GM23338 (cell line): ENCODE data around the gene INS. TPM values are rescaled to one million over a fixed set of nuclear protein-coding genes. Genes with fewer than 3 reads are reported as not detected.

ENCODE experiments used
- ATAC-seq: fragments of 200-7000 bp; cut with Tn5 transposase; 3 replicates; pipeline ENCODE4 v1.9.1; 2020
- DNase-seq: peaks from one replicate; pipeline ENCODE4 v3.0.0-alpha.2; 2015; ENCODE audit warnings: low spot score
- H2AFZ ChIP-seq: fragments of 200-600 bp; sonication (generic); 2 replicates; pipeline ENCODE4 v1.8.0; 2016; ENCODE audit warnings: antibody characterized with exemption, mild to moderate bottlenecking, moderate library complexity
- H3F3A ChIP-seq: fragments of 200-600 bp; sonication (generic); replicated peaks from 2 replicates; pipeline ENCODE4 v1.8.0; 2017; ENCODE audit warnings: antibody characterized with exemption, mixed run types, low read depth
- H3K27ac ChIP-seq: fragments of 200-600 bp; sonication (generic); 2 replicates; pipeline ENCODE4 v1.6.1; 2016; ENCODE audit warnings: low read depth
- H3K27me3 ChIP-seq: fragments of 200-600 bp; sonication (generic); 2 replicates; pipeline ENCODE4 v1.8.0; 2016; ENCODE audit warnings: mild to moderate bottlenecking, mixed run types, moderate library complexity; ENCODE audit not compliant: insufficient read depth
- H3K36me3 ChIP-seq: fragments of 200-600 bp; sonication (generic); 2 replicates; pipeline ENCODE4 v1.8.0; 2016; ENCODE audit warnings: mild to moderate bottlenecking; ENCODE audit not compliant: insufficient read depth
- H3K4me1 ChIP-seq: fragments of 200-600 bp; sonication (generic); 2 replicates; pipeline ENCODE4 v1.8.0; 2016; ENCODE audit warnings: mild to moderate bottlenecking, moderate library complexity; ENCODE audit not compliant: insufficient read depth
- H3K4me2 ChIP-seq: fragments of 200-600 bp; sonication (generic); 2 replicates; pipeline ENCODE4 v1.7.1; 2017; ENCODE audit warnings: mixed run types
- H3K4me3 ChIP-seq: fragments of 200-600 bp; sonication (generic); 2 replicates; pipeline ENCODE4 v1.6.1; 2016; ENCODE audit warnings: mixed run types
- H3K79me2 ChIP-seq: fragments of 200-600 bp; sonication (generic); replicated peaks from 2 replicates; pipeline ENCODE4 v1.8.0; 2017; ENCODE audit warnings: mild to moderate bottlenecking; ENCODE audit not compliant: insufficient read depth
- H3K9me2 ChIP-seq: fragments of 200-600 bp; sonication (generic); 2 replicates; pipeline ENCODE4 v1.8.0; 2017; ENCODE audit not compliant: insufficient read depth
- H4K20me1 ChIP-seq: fragments of 200-600 bp; sonication (generic); replicated peaks from 2 replicates; pipeline ENCODE4 v1.8.0; 2017; ENCODE audit warnings: mild to moderate bottlenecking; ENCODE audit not compliant: insufficient read depth
- H3K27ac Mint-ChIP-seq: 2 replicates; pipeline ENCODE4 v1.8.0; 2020; ENCODE audit warnings: inconsistent platforms, mild to moderate bottlenecking, moderate library complexity, mixed read lengths
- H3K27me3 Mint-ChIP-seq: 3 replicates; pipeline ENCODE4 v1.8.0; 2022; ENCODE audit warnings: low read depth, mild to moderate bottlenecking, moderate library complexity, mixed read lengths, inconsistent platforms; ENCODE audit not compliant: insufficient read depth, poor library complexity
- H3K36me3 Mint-ChIP-seq: 3 replicates; pipeline ENCODE4 v1.8.0; 2021; ENCODE audit warnings: low read depth, mild to moderate bottlenecking, inconsistent platforms, moderate library complexity, mixed read lengths
- H3K4me1 Mint-ChIP-seq: 3 replicates; pipeline ENCODE4 v1.8.0; 2020; ENCODE audit warnings: mild to moderate bottlenecking, inconsistent platforms, mixed read lengths
- H3K4me3 Mint-ChIP-seq: 3 replicates; pipeline ENCODE4 v1.8.0; 2021; ENCODE audit warnings: moderate library complexity, mild to moderate bottlenecking, inconsistent platforms, mixed read lengths
- H3K9me3 Mint-ChIP-seq: 3 replicates; pipeline ENCODE4 v1.8.0; 2020; ENCODE audit warnings: moderate library complexity, mild to moderate bottlenecking, inconsistent platforms, mixed read lengths
- CREB1 ChIP-seq: fragments of 250-450 bp; sonication (Bioruptor Pico); IDR thresholded peaks from 2 replicates; pipeline ENCODE4 v1.5.0; 2020; ENCODE audit warnings: low read depth, mild to moderate bottlenecking, moderate library complexity
- ETS1 ChIP-seq: IDR thresholded peaks from 2 replicates; pipeline ENCODE4 v1.6.1; 2016; ENCODE audit warnings: antibody characterized with exemption
- EZH2phosphoT487 ChIP-seq: fragments of 200-600 bp; sonication (generic); IDR thresholded peaks from one replicate; pipeline ENCODE4 v1.8.1; 2018; ENCODE audit warnings: antibody characterized with exemption; ENCODE audit not compliant: unreplicated experiment
- POLR2AphosphoS5 ChIP-seq: IDR thresholded peaks from 2 replicates; pipeline ENCODE4 v1.6.1; 2016; ENCODE audit warnings: antibody characterized with exemption, low read depth
- REST ChIP-seq: IDR thresholded peaks from one replicate; pipeline ENCODE4 v1.6.1; 2018; ENCODE audit warnings: antibody characterized with exemption; ENCODE audit not compliant: unreplicated experiment
- STAT1 ChIP-seq: IDR thresholded peaks from one replicate; pipeline ENCODE4 v1.6.1; 2016; ENCODE audit warnings: antibody characterized with exemption; ENCODE audit not compliant: unreplicated experiment
- ZNF114 ChIP-seq: fragments of 250-450 bp; sonication (Bioruptor Pico); IDR thresholded peaks from 2 replicates; pipeline ENCODE4 v1.5.0; 2020; ENCODE audit warnings: mild to moderate bottlenecking, moderate library complexity
- ZNF462 ChIP-seq: fragments of 250-450 bp; sonication (Bioruptor Pico); IDR thresholded peaks from 2 replicates; pipeline ENCODE4 v1.5.0; 2020; ENCODE audit warnings: mild to moderate bottlenecking, moderate library complexity
- polyA plus RNA-seq: library from polyadenylated mRNA; unstranded; fragments of >200 nt; fragmentation: Nextera tagmentation; extraction: Ambion mirVana; gene quantifications from 2 replicates; pipeline ENCODE4 v1.2.1, GENCODE V29; 2016
- total RNA-seq: library from RNA; depleted of rRNA; stranded (reverse); fragments of >200 nt; shearing (Covaris generic); gene quantifications from 2 replicates; pipeline ENCODE4 v1.2.3, GENCODE V29; 2014

The INS gene
- total and polyA plus RNA-seq, 2 experiments from 2014 or later: not detected

- no peak overlapping the region for H3K27ac ChIP-seq
- no peak for DNase-seq
- ATAC-seq: no peak
- H3K4me2 ChIP-seq: no peak overlapping the region
- no peak overlapping the region for H3K4me3 ChIP-seq
- TF ChIP-seq ZNF462 (no peak), EZH2phosphoT487 (no peak), REST (no peak), POLR2AphosphoS5 (no peak), CREB1 (CRISPR knock-in tag) (no peak), ETS1 (no peak), ZNF114 (CRISPR knock-in tag) (no peak), STAT1 (no peak)
- H3K36me3 Mint-ChIP-seq: no peaks in the 10 kb centered on the region
- no peaks in the 10 kb centered on the region for H3K36me3 ChIP-seq
- no peak overlapping the region for H3K27ac Mint-ChIP-seq
- H3K27me3 ChIP-seq: no peaks in the 10 kb centered on the region
- H3K9me3 Mint-ChIP-seq: peaks cover 3% of the 10 kb centered on the region; the same call in 2 of the 3 replicates
- no peak overlapping the region for H3K4me3 Mint-ChIP-seq
- no peaks in the 10 kb centered on the region for H3F3A ChIP-seq
- H4K20me1 ChIP-seq: no peaks in the 10 kb centered on the region
- no peak overlapping the region for H2AFZ ChIP-seq
- H3K79me2 ChIP-seq: no peaks in the 10 kb centered on the region
- H3K9me2 ChIP-seq: no peaks in the 10 kb centered on the region
- no peaks in the 10 kb centered on the region for H3K4me1 Mint-ChIP-seq
- peaks cover 10% of the 10 kb centered on the region for H3K27me3 Mint-ChIP-seq
- no peaks in the 10 kb centered on the region for H3K4me1 ChIP-seq
Measured at GRCh38 chr11:2203440-2204259, 42.6 kb upstream of the INS start.
